Measurements from ENCODE around the gene RIC1.
A peak's percentile ranks its signal among the peaks of the same experiment; 100 is the strongest.
"Not testable (repeated sequence)": the region's sequence is repeated elsewhere in the genome, so short reads cannot be mapped to it uniquely, and the experiment has no call there.

The RIC1 gene

GRCh38 chr9:5628530-5629311 is at the start of gene RIC1:
TSS of gene RIC1 (plus strand) at chr9:5629107. CDS start at chr9:5629310, 203 bp downstream.
- DNase-seq, result peak; percentile 88

- no peak for DNase-seq
Measured at GRCh38 chr9:5579881-5580280, 49.0 kb upstream of the RIC1 start.

DNA sequence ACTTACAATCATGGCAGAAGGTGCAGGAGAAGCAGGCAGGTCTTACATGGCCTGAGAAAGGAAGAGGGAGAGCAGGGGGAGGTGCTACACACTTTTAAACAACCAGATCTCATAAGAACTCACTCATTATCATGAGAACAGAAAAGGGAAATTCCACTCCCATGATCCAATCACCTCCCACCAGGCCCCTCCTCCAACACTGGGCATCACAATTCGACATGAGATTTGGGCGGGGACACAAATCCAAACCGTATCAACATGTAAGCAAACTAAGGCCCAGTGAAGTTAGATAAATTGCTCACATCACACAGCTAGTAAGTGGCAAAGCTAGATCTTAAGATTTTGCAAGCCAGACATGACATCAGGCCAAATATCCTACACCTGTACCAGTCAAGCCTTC is 48.3 kb upstream of the RIC1 start:
- DNase-seq, result no peak

GRCh38 chr9:5581706-5582105 is 47.2 kb upstream of the RIC1 start:
- DNase-seq, result not testable (repeated sequence)

DNA sequence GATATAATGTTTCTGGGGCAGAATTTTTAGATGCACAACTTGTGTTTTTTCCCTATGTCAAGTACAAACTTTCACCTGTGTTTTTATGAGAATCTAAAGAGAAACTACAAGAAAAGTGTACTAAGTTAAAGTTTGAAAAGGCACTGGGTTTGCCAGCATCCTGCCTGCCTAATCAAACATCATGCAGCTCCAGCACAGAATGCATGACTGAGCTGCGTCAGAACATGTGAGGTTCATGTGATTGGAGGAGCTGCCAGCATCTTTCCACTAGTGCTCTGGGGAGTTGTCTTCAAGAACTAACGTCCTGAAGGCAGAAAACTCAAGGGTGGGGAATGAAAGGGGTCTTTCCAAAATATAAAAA is 46.1 kb upstream of the RIC1 start:
- DNase-seq, result peak; percentile 24

DNA sequence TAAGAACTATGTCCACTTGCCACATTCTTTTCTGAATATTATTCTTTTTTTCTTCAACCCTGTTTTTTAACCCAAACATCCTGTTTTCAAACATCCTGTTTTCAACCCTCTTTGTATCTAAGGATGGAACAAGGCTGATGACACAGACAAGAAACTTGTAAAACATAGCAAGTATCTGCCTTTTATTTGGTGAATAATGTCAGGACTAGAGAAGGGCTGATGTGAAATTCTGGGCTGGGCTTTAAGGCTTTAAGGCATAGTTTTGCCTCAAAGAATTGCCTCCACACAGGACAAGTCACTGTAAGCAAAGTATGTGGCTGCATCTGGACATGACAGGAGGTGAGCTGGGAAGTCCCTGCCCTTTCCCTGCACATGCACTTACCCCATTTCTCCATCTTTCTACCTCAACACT is 42.5 kb upstream of the RIC1 start:
- DNase-seq, result no peak

- no peak for DNase-seq
Measured at GRCh38 chr9:5587024-5587423, 41.9 kb upstream of the RIC1 start.

GRCh38 chr9:5592231-5592630 is 36.7 kb upstream of the RIC1 start:
- no peak for DNase-seq

GRCh38 chr9:5592904-5593303 is 36.0 kb upstream of the RIC1 start:
- DNase-seq, result no peak

DNA sequence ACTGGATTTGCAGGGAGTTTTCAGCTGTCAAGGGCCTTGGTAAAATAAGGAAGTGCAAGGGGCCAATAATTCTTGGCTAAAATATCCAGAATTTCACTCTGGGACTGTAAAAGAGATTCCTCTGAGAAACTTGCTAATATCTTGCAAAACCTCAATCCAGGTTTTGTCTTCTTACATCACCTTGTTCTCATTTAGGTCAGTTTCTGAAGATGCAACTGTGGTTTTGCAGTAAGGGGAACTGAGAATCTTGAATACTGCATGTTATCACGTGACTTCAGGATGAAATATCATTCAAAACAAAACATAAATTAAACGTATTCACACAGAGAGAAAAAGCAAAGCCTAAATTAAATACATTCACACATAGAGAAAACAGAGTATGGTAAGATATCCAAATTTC is 35.0 kb upstream of the RIC1 start:
- DNase-seq, result no peak

- DNase-seq, result no peak
Measured at GRCh38 chr9:5596173-5596572, 32.7 kb upstream of the RIC1 start.

DNA sequence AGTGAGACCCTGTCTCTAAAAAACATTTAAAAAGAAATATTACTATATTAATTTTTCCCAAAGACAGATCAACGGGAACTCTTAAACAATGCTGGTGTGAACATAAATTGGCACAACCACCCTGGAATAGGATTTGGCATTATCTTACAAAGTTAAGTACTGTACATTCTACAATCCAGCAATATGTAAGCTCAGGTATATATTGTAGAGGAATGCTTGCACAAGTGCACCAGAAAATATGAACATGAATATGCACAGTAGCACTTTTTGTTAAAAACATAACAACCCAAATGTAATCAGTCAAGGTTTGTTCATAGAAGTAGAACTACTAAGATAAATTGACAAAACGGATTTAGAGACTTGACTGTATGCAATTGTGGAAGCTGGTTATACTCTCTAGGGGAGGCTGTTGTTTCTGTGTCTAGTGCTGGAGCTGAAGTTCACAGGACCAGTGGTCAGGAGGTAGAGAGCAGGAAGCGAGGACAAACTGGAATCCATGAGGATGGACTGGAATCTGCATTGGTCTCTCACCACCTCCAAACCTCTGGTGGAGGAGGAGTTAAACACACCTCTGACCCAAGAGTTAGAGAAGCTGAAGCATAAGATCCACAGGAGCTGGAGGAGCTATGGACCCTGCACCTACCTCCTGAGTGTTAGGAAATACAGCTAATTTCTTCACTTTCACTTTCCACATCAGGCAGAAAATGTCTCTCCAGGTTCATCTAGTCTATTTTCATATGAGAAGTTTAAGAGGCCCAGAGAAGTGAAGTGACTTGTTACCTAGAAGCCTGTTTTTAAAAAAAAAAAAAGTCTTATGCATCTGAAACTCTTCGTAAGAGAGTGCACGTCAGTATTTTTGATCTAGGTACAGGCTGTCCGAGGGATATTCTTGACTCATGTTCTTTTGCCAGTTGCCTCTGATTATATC is 20.3 kb upstream of the RIC1 start:
- DNase-seq, result no peak

DNA sequence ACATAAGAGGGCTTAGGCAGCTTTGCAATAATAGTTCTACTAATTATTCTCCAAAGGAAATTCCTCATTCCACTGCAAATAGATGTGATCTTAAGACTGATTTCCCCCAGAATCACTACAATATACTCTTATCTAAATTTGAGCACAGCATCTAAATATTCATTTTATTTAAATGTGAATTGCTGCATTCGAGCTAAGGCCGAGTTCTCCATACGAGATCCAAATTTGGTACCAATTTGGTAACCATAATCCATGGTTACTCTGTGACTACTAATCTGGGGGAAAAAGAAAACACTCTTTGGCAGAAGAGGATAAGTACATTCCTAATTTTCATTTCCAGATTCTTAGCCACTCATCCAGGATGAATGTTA is 19.7 kb upstream of the RIC1 start:
- no peak for DNase-seq

DNA sequence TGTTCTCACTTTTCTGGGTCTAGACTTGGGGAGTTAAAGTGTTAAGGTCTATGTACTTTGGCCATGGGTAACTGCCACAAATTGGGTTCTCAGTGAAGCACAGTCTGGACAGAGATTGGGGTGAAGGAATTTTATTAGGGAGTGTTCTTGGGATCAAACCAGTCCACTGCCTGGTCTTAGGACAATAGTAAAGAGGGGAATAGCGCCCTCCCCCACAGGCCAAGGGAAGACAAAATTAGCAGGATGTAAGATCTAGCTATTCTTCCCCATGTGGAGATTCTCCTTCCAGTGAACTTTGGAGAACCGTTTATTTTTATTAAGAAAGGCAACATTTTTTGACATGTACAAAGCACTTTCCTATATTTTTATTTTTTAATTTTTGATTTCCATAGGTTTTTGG is 18.4 kb upstream of the RIC1 start:
- DNase-seq, result no peak

GRCh38 chr9:5611321-5612184 is 17.4 kb upstream of the RIC1 start:
- DNase-seq, result no peak

GRCh38 chr9:5612185-5612530 is 16.7 kb upstream of the RIC1 start:
- no peak for DNase-seq

- no peak for DNase-seq
Measured at GRCh38 chr9:5614192-5614591, 14.7 kb upstream of the RIC1 start.

- DNase-seq, result no peak
Measured at GRCh38 chr9:5614985-5615384, 13.9 kb upstream of the RIC1 start.

DNA sequence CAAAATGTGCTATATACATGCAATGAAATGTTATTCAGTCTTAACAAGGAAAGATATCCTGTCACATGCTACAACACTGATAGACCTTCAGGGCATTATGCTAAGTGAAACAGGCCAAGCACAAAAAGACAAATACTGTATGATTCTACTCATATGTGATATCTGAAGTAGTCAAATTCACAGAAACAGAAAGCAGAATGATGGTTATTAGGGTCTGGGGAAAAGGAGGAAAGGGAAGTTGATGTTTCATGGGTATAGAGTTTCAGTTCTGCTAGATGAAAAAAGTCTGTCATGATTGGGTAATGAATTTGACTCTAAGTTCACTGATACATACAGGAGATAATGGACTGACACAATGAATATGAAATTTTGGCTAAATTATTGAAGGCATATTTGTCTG is 11.2 kb upstream of the RIC1 start:
- DNase-seq, result no peak

DNA sequence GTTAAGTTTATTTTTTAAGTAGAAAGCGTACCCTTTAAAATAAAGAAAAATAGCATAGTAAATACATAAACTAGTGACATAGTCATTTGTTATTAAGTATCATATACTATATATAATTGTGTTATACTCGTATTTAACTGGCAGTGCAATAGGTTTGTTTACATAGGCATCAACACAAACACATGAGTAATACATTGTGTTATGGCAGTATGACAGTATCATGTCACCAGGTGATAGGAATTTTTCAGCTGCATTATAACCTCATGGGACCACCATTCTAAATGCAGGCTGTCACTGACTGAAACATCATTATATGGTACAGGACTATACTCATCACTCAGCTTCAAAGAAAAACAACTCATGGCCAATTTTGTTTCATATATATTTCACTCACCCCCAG is 8.4 kb upstream of the RIC1 start:
- DNase-seq, result no peak

DNA sequence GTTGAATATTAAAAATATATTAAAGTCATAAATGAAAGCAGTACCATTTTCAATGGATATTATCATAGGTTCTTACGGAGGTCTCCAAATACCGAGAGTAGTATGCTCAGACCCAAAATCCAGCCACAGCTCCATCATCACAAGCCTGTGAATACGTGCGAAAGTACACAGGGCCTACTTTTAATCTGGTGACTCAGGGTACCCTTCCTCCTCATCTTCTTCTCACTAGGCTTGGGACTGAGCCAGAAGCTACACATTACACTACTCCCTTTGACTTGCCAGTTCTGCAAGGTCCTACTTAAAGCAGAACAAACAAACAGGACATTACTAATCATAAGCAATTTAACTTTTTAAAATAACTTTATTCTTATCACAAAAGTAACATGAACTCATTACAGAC is 7.6 kb upstream of the RIC1 start:
- no peak for DNase-seq

DNA sequence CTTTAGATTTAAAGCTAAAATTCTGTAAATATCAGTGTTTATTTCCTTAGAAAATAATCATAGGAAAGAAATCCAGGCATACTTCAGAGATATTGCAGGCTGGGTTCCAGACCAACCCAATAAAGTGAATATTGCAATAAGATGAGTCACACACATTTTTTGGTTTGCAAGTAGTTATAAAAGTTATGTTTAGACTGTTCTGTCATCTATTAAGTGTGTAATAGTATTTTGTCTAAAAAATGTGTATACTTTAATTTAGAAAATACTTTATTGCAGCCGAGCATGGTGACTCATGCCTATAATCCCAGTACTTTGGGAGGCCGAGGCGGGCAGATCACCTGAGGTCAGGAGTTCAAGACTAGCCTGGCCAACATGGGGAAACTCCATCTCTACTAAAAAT is 6.9 kb upstream of the RIC1 start:
- no peak for DNase-seq

GRCh38 chr9:5624655-5625054 is 4.3 kb upstream of the RIC1 start:
- no peak for DNase-seq
